ENCODE results near the gene BCL3. TPM values are rescaled to one million over a fixed set of nuclear protein-coding genes. Genes with fewer than 3 reads are reported as not detected.
A peak's percentile ranks its signal among the peaks of the same experiment; 100 is the strongest.

Gene BCL3
- total and polyA plus RNA-seq, 2 of the 13 experiments (the other 11 are each of a cell fraction or from before 2014, with no cell fraction given), result 2.3 to 4.0 TPM

GRCh38 chr19:44719262-44719701, 29.2 kb upstream of the BCL3 start:
- ChIA-PET POLR2A (interaction anchor here (1.2 to 8.0 kb wide), 6 partner anchors 9 to 186 kb away, joined by 3 to 94 read pairs (median 10); partner anchors contain the start of gene APOE), CTCF (ENCODE audit: low intra/inter-chr PET ratio, low total read pairs) (no interaction called here)
- no peak for ATAC-seq
- WGBS (ENCODE audit: low lambda C conversion rate), result 63% methylated on average over 7 of the region's 8 CpGs
- no peak for FAIRE-seq
- peaks cover 13% of the 10 kb centered on the region for H3K9me3 ChIP-seq (ENCODE audit: low read length)
- peak overlapping the region; percentile 42; the same call in 1 of the 2 replicates for H3K9ac ChIP-seq (ENCODE audit: insufficient read depth, low read depth, low read length)
- peaks cover 22% of the 10 kb centered on the region for H3K79me2 ChIP-seq (ENCODE audit: insufficient read depth, low read length)
- no peak overlapping the region for H2AFZ ChIP-seq (ENCODE audit: low read length)
- H3K4me3 ChIP-seq (replicated peaks in 1 of 3; ENCODE audit: insufficient read depth in 1 of 3, low read depth in 2 of 3, low read length in 3 of 3), result peak overlapping the region in 1 of 3 experiments; percentile 82; a peak in 1 of 6 replicates
- intact Hi-C loops (cut with micrococcal nuclease; ENCODE audit: unreplicated experiment) (loop anchor here (2.0 kb wide), 1 partner anchor 24 kb away; no protein-coding TSS in a partner anchor), in situ Hi-C loops (cut with HindIII; ENCODE audit: extremely low pct_ligation_motif_present, low pct_unique_long_range_greater_than_20kb) (no loop called here)
- peaks cover 7 to 13% of the 10 kb centered on the region in 2 experiments for H3K36me3 ChIP-seq (replicated peaks in 1 of 2; ENCODE audit: control insufficient read depth in 1 of 2, insufficient read depth in 2 of 2, low read length in 2 of 2)
- H3K4me2 ChIP-seq (ENCODE audit: low read depth, low read length), result peak overlapping the region; percentile 88
- H4K20me1 ChIP-seq (ENCODE audit: insufficient read depth, low read length), result no peaks in the 10 kb centered on the region
- no peak for DNase-seq (ENCODE audit: low spot score)
- H3K27ac ChIP-seq (ENCODE audit: extremely low read length, insufficient read depth, low read length), result peak overlapping the region; percentile 95
- no peaks in the 10 kb centered on the region; a peak in 1 of 5 replicates for H3K27me3 ChIP-seq (ENCODE audit: control insufficient read depth in 1 of 2, insufficient read depth in 2 of 2, low read length in 2 of 2)
- BruUV-seq (replicated peaks), result no TSS peak
- H3K4me1 ChIP-seq (ENCODE audit: insufficient read depth, low read length), result peaks cover 80% of the 10 kb centered on the region
- TF ChIP-seq ZNF839 (CRISPR knock-in tag; IDR thresholded peaks at IDR 0.05; ENCODE audit: borderline replicate concordance) (0 out of 2 replicates have a peak, but pooled peaks have one; percentile 53), ZMAT5 (CRISPR knock-in tag; IDR thresholded peaks at IDR 0.05; ENCODE audit: borderline replicate concordance, low read depth) (no peak), NR0B2 (CRISPR knock-in tag; IDR thresholded peaks at IDR 0.05) (0 out of 2 replicates have a peak, but pooled peaks have one; percentile 26), ZNF451 (CRISPR knock-in tag; IDR thresholded peaks at IDR 0.05) (no peak), MYC (CRISPR knock-in tag; IDR thresholded peaks at IDR 0.05; ENCODE audit: borderline replicate concordance) (no peak; the same call in 1 of the 2 replicates), ZC3H13 (CRISPR knock-in tag; IDR thresholded peaks at IDR 0.05) (no peak), PHF5A (CRISPR knock-in tag; IDR thresholded peaks at IDR 0.05; ENCODE audit: low read depth, unreplicated experiment) (no peak), ZBTB40 (IDR thresholded peaks at IDR 0.05) (no peak), ZBTB40 (CRISPR knock-in tag; IDR thresholded peaks at IDR 0.05) (no peak), SIN3A (IDR thresholded peaks at IDR 0.05; ENCODE audit: borderline replicate concordance, low read depth, low read length) (0 out of 2 replicates have a peak, but pooled peaks have one; percentile 9), GLMP (CRISPR knock-in tag; IDR thresholded peaks at IDR 0.05; ENCODE audit: borderline replicate concordance) (no peak), U2AF2 (IDR thresholded peaks at IDR 0.05; ENCODE audit: low read depth, low read length) (no peak), ZNF17 (CRISPR knock-in tag; IDR thresholded peaks at IDR 0.05) (no peak)
